Calu3 (cell line): Measurements from ENCODE around the gene RAB1B. TPM values are rescaled to one million over a fixed set of nuclear protein-coding genes. Genes with fewer than 3 reads are reported as not detected.

ENCODE experiments used
- BruUV-seq: library from RNA; stranded (reverse); fragments of 400-500 nt; replicated peaks from 2 replicates; lab custom pipeline; 2021; lab: Mats Ljungman, UMichigan
- CTCF ChIA-PET: fragments of 300-600 bp; sonication (Branson Sonifier 250); formaldehyde crosslinking; loops from one replicate; lab custom pipeline; 2022; ENCODE audit warnings: antibody characterized with exemption; lab: Charles Lee
- DNase-seq: peaks from one replicate; pipeline ENCODE4 v3.0.0; 2022
- H3K27ac Mint-ChIP-seq: one replicate; pipeline ENCODE4 v1.8.0; 2022; ENCODE audit warnings: mixed read lengths; ENCODE audit not compliant: unreplicated experiment
- H3K27me3 Mint-ChIP-seq: one replicate; pipeline ENCODE4 v1.8.0; 2022; ENCODE audit warnings: mixed read lengths; ENCODE audit not compliant: unreplicated experiment
- H3K36me3 Mint-ChIP-seq: one replicate; pipeline ENCODE4 v1.8.0; 2022; ENCODE audit warnings: mild to moderate bottlenecking, moderate library complexity, mixed read lengths; ENCODE audit not compliant: insufficient read depth, unreplicated experiment
- H3K4me1 Mint-ChIP-seq: one replicate; pipeline ENCODE4 v1.8.0; 2022; ENCODE audit warnings: mild to moderate bottlenecking, low read depth, mixed read lengths; ENCODE audit not compliant: unreplicated experiment
- H3K4me3 Mint-ChIP-seq: one replicate; pipeline ENCODE4 v1.8.0; 2022; ENCODE audit warnings: mild to moderate bottlenecking, low read depth, moderate library complexity, mixed read lengths; ENCODE audit not compliant: unreplicated experiment
- H3K9me3 Mint-ChIP-seq: one replicate; pipeline ENCODE4 v1.8.0; 2022; ENCODE audit warnings: low read depth, mixed read lengths; ENCODE audit not compliant: unreplicated experiment
- intact Hi-C: fragments of 100-400 bp; cut with micrococcal nuclease; formaldehyde crosslinking; loops from one replicate; pipeline ENCODE4 v1.10.0; 2022; ENCODE audit not compliant: unreplicated experiment
- total RNA-seq: library from RNA; stranded (reverse); gene quantifications from 2 replicates; pipeline ENCODE4 v1.2.3, GENCODE V29; 2022
- TF ChIP-seq, protein P1 (sequence below): fragments of 200-600 bp; IDR thresholded peaks from one replicate; pipeline ENCODE4 v1.8.0; 2022; ENCODE audit warnings: antibody characterized with exemption; ENCODE audit not compliant: unreplicated experiment

RAB1B gene
- total RNA-seq, 1 experiment from 2014 or later: 144 TPM

DNA sequence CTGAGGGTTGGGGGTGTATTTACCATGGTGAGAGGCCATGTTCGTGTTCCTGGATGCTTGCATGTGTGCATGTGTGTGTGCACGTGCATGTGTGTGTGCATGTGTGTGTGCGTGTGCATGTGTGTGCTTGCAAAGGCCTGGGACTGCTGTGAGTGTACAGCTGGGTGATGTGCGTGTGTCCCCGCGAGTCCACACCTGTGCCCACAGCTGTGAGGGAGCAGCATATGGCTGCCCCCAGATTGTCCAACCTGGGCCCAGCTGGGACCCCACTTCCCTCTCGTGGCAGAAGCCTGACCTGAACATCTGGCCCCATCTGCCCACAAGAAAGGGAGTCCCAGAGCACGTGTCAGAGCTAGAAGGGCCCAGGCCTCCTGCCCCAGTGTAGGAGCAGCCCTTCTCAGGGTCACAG lies 56.8 kb downstream of the RAB1B start:
- H3K4me1 Mint-ChIP-seq: peaks cover 18% of the 10 kb centered on the region
- CTCF ChIA-PET: interaction anchor here (1.5 kb wide), 1 partner anchor 13 kb away, joined by 4 read pairs; no protein-coding TSS in a partner anchor
- intact Hi-C loops: no loop called here

DNA sequence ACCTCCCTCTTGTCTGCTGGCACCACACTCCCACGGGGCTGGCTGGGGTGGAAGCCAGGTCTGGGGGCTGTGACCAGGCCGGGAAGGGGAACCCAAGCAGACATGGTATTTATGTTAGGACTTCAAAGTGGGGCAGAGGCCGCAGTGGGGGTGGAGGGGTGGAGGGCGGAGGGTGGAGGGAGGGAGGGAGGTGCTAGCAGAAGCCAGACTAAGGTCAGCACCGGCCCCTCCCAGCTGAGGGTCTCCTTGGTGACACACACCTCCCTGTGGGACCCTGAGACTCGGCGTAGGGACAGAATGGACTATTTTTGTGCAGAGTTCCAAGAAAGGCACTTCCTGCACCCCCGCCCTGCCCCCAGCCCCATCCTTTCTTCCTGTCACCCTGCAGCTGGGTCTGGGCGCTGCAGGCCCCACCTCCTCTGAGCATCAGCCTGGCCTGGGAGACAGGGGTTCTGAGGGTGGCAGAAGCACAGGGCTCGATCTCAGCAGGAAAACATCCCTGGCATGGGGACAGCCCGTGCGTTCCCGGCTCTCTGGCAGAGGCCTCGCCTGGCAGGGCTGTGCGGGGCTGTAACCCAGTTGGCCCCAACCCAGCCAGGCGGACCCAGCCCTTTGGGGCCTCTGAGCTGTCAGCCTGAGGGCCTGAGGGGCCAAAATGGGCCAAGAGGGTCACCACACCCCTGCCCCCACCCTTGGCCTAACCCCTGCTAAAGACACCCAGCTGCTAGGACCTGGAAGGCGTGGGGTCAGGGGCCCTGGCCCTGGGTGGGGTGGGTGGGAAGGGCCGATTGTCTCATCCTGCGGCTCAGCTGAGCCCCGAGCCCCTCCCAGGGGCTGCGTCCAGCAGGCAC lies 58.0 kb downstream of the RAB1B start:
- peaks cover 18% of the 10 kb centered on the region for H3K4me1 Mint-ChIP-seq
- no peak for DNase-seq
- TF ChIP-seq, protein P1, sequence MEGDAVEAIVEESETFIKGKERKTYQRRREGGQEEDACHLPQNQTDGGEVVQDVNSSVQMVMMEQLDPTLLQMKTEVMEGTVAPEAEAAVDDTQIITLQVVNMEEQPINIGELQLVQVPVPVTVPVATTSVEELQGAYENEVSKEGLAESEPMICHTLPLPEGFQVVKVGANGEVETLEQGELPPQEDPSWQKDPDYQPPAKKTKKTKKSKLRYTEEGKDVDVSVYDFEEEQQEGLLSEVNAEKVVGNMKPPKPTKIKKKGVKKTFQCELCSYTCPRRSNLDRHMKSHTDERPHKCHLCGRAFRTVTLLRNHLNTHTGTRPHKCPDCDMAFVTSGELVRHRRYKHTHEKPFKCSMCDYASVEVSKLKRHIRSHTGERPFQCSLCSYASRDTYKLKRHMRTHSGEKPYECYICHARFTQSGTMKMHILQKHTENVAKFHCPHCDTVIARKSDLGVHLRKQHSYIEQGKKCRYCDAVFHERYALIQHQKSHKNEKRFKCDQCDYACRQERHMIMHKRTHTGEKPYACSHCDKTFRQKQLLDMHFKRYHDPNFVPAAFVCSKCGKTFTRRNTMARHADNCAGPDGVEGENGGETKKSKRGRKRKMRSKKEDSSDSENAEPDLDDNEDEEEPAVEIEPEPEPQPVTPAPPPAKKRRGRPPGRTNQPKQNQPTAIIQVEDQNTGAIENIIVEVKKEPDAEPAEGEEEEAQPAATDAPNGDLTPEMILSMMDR: no peak
- intact Hi-C loops: no loop called here
- no peak overlapping the region for H3K27ac Mint-ChIP-seq
- H3K9me3 Mint-ChIP-seq: no peaks in the 10 kb centered on the region
- CTCF ChIA-PET: interaction anchor here (0.5 to 0.8 kb wide), 2 partner anchors 14 to 23 kb away, joined by 3 read pairs; no protein-coding TSS in a partner anchor
- BruUV-seq: no TSS peak
- H3K36me3 Mint-ChIP-seq: peaks cover 9% of the 10 kb centered on the region
- H3K27me3 Mint-ChIP-seq: peaks cover 24% of the 10 kb centered on the region
- H3K4me3 Mint-ChIP-seq: no peak overlapping the region

More for the DNA sequence above, 56.8 kb downstream of the RAB1B start:
- no peaks in the 10 kb centered on the region for H3K9me3 Mint-ChIP-seq
- no peak overlapping the region for H3K27ac Mint-ChIP-seq
- BruUV-seq: no TSS peak
- no peak overlapping the region for H3K4me3 Mint-ChIP-seq
- peaks cover 24% of the 10 kb centered on the region for H3K27me3 Mint-ChIP-seq
- TF ChIP-seq, protein P1: no peak
- no peak for DNase-seq
- H3K36me3 Mint-ChIP-seq: peaks cover 7% of the 10 kb centered on the region

Other genes starting within 250 kb of the RAB1B start
- gene CATSPER1, start 242.2 kb upstream of the RAB1B start, total RNA-seq: 1.0 and 2.6 TPM in 2 replicates
- not detected in 2 replicates for gene GAL3ST3, start 219.5 kb upstream of the RAB1B start, total RNA-seq
- 167 and 173 TPM in 2 replicates for gene SF3B2, start 216.3 kb upstream of the RAB1B start, total RNA-seq
- gene PACS1, start 198.4 kb upstream of the RAB1B start, total RNA-seq: 44.7 and 47.9 TPM in 2 replicates
- gene KLC2, start 10.9 kb upstream of the RAB1B start, total RNA-seq: 41.7 and 46.7 TPM in 2 replicates
- 2.9 and 3.5 TPM in 2 replicates for gene CNIH2, start 9.5 kb downstream of the RAB1B start, total RNA-seq
- 98.8 and 106 TPM in 2 replicates for gene YIF1A, start 20.5 kb downstream of the RAB1B start, total RNA-seq
- 1.4 and 3.0 TPM in 2 replicates for gene TMEM151A, start 23.3 kb downstream of the RAB1B start, total RNA-seq
- not detected in 2 replicates for gene CD248, start 48.4 kb downstream of the RAB1B start, total RNA-seq
- gene RIN1, start 67.8 kb downstream of the RAB1B start, total RNA-seq: 17.6 and 23.7 TPM in 2 replicates
- gene BRMS1, start 76.5 kb downstream of the RAB1B start, total RNA-seq: 48.1 and 51.0 TPM in 2 replicates
- gene B4GAT1, start 79.0 kb downstream of the RAB1B start, total RNA-seq: 11.8 and 12.2 TPM in 2 replicates
- gene SLC29A2, start 103.1 kb downstream of the RAB1B start, total RNA-seq: 37.7 and 40.4 TPM in 2 replicates
- gene NPAS4, start 152.4 kb downstream of the RAB1B start, total RNA-seq: not detected in 2 replicates
- 76.1 and 79.6 TPM in 2 replicates for gene MRPL11, start 170.2 kb downstream of the RAB1B start, total RNA-seq
- gene PELI3, start 198.3 kb downstream of the RAB1B start, total RNA-seq: 7.6 and 8.1 TPM in 2 replicates
- 57.4 and 58.0 TPM in 2 replicates for gene DPP3, start 211.8 kb downstream of the RAB1B start, total RNA-seq
- gene BBS1, start 242.0 kb downstream of the RAB1B start, total RNA-seq: 32.2 and 38.2 TPM in 2 replicates